NCI-H187 (cell line): ENCODE data around the gene BLOC1S3.

Source experiments
- DNase-seq, 2 experiments: peaks; one replicate each; lab custom pipeline; 2025; lab: John Stamatoyannopoulos, UW

The BLOC1S3 gene, protein sequence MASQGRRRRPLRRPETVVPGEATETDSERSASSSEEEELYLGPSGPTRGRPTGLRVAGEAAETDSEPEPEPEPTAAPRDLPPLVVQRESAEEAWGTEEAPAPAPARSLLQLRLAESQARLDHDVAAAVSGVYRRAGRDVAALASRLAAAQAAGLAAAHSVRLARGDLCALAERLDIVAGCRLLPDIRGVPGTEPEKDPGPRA

DNA sequence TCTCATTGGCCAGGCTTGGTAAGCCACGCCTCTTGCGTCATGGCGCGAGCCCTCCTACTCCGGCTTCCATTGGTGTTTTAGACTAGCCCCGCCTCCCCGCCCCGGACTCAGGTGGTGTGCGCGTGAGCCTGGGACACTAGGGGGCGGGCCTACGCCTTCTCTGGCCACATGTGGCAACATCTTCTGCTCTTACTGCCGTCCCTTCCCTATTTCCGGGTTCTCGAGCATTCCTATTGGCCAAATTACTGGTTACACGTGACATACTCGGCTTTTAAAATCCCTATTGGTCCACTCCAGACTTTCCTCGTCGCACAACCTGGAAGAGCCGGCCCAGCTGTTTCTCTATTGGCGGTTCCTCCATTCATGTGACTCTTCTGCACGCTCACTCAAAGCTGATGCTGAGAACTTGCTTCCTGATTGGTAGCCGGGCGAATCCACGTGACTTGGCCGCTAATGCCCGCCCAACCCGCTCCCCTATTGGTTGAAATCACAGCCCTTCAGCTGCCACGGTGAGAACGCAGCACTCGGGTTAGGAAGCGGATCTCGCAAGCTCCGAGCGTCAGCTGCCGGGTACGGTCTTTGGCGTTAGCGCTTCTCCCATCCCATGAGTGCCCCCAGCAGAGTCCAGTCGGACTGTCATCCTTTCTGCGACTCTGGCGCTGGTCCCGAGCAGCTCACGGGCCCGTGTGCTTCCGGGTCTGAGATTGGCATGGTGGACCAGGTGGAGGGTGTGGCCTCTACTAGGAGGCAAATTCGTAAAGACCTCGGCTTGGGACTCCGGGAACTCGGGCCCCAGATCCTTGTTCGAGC, at the start of gene BLOC1S3:
BLOC1S3 (plus strand) TSS at position 523 of the 810 bp plus-strand sequence. CDS start 513 bp downstream, outside the sequence.
- DNase-seq, result peak; percentile 99 to 100

DNA sequence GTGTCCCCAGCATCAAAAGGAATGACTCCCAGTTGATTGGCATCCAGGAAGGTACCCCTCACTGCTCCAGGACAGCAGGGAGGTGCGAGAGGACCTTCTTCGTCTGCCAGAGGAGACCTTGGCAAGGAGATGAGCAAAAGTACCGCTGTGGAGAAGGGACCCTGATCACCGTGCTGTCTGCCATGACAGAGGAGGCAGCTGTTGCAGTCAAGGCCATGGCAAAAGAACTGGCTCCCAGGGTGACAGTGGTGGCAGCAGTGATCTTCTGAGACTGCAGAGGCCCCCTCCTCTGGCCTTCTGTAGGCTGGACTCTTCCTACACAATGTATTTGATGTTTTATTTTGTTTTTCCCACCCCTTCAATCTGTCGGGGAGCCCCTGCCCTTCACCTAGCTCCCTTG, 49.8 kb upstream of the BLOC1S3 start:
- DNase-seq, result no peak

DNA sequence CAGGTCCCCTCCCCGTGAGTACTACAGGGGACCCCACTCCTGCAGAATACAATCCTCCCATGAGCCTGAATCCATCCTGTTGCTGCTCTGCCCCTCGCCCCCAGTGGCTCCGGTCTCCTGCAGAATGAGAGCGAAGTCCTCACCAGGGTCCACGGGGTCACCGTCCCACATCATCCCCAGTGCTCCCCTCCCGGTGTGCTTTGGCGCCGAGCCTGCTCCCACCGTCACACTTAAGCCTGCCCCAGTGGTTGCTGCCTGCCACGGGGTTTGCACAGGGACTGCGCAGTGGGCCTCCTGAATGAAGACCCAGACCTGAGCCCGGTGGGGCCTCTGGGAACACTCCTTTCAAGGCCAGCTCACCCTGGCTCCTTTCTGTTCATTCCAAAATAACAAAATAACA, 48.3 kb upstream of the BLOC1S3 start:
- DNase-seq, result no peak

DNA sequence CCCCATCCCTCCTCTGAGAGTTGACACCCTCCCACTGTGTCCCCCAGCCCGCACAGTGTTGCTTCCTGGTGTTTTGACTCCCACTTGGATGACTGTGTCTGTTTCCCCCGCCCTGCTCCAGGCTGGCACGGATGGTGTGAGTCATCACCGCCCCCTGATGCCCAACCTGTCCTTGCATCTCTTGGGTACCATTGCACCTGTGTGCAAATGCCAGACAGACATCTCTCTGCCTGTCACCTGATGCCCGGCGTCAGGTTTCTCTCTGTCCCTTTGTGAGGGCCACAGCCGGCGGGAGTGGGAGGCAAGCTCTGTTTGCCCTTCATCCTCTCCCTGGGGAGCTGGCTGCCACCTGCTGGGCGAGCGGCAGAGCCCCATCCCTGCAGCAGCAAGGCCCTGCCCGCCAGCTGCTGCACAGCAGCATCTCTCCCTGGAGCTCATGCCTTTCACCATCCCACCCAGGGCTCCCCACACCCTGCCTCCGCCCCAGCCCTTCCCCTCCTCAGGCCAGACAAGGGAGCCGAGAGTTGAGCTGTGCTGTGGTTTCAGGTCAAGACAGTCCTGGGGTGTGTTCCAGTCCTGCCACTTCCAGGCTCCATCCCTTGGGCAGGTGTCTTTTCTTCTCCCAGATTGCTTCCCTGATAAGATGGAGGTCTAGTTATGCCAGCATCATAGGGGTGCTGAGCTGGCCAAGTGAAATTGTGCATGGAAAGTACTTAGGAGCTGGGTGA, 47.5 kb upstream of the BLOC1S3 start:
- peak; percentile 80 to 96 for DNase-seq

DNA sequence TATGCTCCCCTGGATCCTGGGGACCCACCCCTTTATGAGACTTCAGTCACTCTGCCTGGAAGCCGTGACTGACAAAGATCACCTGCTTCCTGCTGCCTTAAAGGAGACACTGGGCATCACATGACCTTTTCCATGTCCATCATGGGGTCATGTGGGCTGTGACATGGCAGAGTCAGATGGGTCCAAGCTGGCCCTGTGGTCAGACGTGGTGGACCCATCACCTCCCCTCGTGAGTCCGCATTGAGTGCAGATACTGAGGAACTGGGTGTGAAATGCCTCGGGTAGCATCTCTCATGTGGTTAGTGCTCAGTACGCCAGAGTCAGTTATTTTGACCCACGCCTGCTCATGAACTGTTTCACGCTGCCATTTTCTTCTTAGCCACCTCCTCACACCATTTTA, 44.9 kb upstream of the BLOC1S3 start:
- DNase-seq, result no peak

DNA sequence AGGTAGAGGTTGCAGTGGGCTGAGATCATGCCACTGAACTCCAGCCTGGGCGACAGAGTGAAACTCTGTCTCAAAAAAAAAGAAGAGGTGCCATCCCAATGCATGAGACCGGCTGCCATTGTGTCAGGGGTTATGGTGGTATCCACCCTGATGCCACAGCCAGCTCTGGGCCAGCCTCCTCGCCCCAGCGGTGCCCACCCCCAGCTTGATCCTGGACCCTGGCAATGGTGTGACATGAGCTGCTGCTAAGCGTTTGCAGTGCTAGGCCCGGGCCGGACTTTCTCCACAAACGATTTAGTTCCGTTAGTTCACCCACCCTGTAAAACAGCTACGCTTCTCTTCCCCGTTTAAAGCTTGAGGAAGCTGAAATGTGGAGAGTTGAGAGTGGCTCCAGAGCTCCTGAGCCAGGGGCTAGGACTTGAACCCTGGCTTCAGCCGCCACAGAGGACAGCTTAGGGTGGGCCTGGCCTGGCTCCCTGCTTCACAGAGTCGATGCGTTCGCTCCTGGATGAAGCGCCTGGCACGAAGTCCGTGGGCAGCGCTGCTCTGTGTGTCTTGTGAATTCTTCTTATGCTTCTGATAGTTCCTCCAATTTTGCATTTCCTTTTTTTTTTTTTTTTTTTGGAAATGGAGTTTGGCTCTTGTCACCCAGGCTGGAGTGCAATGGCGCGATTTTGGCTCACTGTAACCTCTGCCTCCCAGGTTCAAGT, 43.3 kb upstream of the BLOC1S3 start:
- no peak for DNase-seq

DNA sequence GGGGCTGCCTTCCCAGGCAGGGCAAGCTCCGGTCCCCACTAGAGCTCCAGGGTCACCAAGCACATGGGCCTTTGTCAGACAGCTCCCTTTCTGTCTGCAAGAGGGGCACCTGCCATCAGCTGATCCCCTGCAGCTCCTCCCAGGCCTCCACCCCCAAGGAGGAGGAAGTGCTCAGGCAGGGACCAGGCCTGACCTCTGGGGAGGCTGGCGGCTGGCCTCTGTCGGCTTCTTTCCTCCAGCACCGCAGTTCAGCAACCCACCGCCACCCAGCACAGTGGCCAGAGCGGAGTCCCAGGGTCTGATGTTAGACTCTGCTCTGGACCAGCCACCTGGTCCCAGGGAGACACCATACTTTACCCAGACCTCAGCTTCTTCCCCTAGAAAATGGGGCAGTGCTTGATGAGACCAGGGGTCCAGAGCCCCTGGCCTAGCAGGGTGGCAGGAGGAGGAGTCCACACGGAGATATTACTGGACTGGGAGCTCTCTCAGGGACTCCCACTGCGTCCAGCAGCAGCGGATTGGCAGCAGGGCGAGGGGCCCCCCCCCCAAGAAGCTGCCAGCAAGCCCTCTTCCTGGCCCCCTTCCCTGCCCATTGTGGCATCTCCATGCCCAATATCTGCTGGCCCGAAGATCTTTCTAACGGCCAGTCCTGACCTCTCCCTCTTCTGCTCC, 41.9 kb upstream of the BLOC1S3 start:
- no peak for DNase-seq

DNA sequence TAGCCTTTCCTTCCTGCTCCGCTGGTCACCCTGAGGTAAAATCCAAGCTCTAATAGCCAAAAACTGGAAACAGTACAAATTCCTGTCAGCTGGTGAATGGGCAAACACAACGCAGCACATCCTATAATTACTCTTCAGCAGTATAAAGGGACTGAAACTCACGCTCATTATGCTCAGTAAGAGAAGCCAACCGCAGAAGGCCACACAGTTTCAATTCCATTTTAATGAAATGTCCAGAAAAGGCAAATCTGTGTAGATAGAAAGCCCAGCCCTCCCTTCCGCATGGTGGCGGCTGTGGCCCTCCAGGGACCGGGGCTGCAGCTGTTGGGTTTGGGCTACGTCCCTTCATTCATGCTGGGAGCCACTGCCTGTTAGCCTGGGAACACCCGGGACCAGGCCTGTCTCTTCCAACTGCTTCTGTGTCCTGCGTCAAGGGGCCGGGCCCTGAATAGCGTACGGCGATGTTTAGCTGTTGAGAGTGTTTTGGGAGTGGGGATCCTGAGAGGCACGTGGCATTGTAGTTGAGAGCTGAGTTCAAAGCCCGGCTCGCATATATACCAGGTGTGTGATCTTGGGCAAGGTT, 41.3 kb upstream of the BLOC1S3 start:
- DNase-seq, result no peak

DNA sequence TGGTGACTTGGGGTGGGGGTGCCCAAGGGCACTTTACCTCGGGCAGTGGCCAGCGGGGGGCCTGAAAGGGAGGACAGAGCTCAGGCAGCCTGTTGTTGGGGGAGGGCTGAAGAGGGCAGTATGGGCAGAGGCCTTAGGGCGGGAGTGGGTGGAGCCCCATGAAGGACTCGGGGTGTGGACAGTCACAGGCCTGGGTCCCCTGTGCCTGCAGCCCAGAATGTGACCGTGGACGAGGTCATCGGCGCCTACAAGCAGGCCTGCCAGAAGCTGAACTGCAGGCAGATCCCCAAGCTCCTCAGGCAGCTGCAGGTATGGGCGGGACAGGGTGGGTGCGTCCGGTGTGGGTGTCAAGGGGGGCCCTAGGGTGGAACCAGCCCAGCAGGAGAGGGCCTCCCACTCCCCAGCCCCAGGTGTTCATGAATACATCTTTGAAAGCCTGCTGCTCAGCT, 40.3 kb upstream of the BLOC1S3 start:
- no peak for DNase-seq

DNA sequence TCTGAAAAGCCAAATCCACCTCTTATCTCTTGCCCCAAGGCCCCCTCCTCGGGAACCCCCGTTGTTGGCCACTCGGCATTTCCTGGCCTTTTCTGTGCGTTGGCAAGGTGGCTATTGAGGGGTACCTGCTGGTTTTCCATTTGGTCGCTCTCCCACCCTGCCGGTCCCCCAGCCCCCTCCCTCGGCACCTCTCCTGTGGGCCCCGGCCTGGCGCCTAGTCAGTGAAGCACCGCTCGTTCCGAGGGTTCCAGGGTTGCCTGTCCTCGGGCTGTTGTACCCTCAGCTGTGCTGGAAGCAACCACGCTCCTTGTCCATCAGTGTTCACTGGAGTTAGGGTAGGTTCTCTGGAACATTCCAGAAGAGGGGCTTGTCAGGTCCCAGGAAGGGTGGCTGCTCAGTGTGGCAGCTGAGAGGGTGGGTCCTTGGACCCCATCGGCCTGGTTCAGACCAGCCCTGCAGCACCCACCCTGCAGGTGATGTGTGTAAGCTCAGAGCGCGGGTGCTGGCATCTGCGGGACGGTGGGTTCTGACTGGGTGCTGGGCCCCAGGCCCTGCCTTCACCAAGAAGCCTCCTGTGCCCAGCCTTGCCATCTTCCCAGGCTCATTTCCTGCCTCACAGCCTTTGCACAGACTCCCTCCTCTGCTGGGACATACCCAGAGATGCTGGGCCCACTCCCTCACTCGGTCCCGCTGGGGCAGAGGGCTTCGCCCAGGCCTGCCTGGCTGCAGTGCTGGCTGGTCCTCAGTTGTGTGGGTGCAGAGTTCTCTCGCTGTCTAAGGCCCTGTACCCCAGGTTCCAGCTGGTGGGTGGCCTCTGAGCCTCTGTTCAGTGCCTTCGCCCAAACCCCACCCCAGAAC, 39.1 kb upstream of the BLOC1S3 start:
- no peak for DNase-seq

DNA sequence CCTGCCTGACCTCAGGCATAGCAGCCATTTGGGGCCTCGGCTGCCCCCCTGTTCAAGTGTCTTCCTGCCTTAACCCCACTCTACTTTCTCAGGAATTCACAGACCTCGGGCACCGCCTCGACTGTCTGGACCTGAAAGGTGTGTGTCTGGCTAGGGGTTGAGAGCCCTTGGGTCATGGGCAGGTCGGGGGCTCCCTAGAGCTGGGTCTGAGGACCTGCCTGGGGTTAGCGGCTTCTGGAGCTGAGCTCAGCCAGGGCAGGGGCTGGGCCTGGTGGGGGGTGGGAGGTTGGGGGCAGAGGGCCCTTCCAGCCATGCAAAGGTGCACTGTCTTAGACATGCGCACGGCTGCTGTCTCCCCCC, 38.5 kb upstream of the BLOC1S3 start:
- DNase-seq, result no peak

DNA sequence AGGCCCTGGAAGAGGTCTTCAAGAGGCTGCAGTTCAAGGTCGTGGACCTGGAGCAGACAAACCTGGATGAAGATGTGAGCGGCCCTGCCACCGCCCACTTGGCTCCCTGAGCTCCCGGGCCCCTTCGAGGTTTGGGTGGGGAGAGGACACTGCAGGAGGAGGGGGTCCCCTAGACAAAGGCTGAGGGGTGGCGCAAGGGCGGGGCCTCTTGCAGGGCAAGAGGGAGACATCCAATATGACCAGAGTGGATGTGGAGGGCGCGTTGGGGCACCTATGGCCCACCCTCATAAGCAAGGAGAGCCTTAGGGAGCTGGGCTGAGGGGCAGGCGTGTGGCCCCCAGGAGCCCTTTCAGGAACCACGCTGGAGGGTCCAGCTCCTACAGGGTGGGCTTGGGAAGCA, 38.1 kb upstream of the BLOC1S3 start:
- DNase-seq, result no peak

DNA sequence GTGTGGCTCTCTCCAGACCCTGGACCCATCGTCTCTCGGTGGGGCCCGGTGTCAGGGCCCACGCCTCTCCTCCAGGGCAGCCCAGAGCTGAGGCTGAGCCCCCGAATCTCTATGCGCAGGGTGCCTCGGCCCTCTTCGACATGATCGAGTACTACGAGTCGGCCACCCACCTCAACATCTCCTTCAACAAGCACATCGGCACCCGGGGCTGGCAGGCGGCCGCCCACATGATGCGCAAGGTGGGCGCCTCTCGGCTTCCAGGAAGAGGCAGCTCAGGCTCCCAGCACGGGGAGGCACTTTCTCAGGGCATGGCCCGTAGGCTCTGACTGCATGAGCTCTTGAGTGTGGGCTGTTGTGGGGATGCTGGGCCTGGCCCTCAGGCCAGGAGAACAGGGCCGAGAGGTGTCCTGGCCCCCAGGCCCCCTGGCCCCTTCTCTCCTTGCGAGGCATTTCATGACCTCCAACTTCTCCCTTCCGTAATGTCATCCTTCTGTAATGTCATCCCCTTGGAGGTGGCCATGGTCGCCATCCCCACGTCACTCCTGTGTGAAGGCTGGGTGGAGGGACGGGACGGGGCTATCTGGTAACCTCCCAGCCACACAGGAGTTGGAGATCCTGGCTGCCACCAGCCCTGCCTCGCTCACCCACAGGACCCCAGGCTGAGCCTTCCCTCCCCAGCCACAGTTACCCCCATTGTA, 37.2 kb upstream of the BLOC1S3 start:
- no peak for DNase-seq

DNA sequence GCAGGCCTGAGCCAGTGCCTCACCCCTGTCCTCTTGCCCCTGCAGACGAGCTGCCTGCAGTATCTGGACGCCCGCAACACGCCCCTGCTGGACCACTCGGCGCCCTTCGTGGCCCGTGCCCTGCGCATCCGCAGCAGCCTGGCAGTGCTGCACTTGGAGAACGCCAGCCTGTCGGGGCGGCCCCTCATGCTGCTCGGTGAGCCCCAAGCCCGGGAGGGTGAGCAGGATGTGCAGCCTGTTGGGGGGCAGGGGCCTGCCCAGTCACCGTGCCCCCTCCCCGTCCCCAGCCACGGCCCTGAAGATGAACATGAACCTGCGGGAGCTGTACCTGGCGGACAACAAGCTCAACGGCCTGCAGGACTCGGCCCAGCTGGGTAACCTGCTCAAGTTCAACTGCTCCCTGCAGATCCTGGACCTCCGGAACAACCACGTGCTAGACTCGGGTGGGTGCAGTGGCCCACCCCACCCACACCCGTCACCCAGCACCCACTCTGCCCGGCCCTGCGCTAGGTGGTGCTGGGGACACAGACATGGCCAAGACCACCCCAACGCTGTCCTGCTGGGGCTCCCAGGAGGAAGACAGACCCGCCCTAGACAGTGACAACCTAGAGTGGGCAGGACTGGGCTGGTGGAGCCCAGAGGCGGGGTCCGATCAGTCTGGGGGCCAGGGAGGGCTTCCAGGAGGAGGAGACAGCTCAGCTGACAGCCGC, 36.4 kb upstream of the BLOC1S3 start:
- no peak for DNase-seq

DNA sequence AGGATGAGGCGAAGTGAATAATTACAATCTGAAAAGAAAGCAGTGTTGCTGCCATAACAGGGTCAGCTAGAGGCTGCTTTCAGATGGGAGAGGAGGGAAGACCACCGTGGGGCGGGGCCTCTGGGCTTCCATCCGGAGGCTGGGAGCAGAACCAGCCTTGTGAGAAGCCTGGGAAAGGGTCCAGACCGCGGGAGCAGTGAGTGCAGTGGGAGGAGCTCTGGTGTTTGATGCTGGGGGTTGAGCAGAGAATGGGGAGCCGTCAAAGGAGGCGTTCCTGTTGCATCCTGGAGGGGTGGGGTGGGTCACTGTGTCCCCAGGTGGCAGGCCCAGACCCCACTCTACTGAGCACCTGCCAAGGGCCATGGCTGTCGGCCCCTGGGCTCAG, 35.9 kb upstream of the BLOC1S3 start:
- no peak for DNase-seq

DNA sequence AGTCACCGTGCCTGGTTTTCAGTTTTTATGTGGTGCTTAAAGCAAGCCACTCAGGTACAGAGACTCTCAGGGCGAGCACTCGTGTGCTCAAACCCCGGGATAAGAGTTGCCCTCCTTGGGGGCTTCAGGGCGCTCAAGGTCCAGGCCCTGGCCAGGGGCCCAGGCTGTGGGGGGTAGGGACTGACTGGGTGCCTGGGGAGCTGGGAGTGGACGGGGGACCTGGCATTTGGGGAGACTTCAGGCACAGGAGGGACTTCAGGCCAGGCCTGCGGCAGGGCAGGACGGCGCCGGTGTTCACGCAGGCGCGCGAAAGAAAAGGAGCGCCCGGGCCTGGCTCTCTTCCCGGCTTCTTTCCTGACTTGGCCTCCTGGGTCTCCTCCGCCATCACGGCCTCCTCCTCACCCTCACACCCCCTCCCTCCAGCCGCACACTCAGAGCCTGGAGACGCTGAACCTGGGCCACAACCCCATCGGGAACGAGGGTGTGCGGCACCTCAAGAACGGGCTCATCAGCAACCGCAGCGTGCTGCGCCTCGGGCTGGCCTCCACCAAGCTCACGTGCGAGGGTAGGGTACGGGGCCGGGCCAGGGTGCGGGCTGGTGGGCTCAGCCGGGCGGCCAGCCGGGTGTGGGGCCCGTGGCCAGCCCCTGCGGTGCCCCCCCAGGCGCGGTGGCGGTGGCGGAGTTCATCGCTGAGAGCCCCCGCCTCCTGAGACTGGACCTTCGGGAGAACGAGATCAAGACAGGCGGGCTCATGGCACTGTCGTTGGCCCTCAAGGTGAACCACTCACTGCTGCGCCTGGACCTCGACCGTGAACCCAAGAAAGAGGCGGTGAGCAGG, 33.9 kb upstream of the BLOC1S3 start:
- no peak for DNase-seq

DNA sequence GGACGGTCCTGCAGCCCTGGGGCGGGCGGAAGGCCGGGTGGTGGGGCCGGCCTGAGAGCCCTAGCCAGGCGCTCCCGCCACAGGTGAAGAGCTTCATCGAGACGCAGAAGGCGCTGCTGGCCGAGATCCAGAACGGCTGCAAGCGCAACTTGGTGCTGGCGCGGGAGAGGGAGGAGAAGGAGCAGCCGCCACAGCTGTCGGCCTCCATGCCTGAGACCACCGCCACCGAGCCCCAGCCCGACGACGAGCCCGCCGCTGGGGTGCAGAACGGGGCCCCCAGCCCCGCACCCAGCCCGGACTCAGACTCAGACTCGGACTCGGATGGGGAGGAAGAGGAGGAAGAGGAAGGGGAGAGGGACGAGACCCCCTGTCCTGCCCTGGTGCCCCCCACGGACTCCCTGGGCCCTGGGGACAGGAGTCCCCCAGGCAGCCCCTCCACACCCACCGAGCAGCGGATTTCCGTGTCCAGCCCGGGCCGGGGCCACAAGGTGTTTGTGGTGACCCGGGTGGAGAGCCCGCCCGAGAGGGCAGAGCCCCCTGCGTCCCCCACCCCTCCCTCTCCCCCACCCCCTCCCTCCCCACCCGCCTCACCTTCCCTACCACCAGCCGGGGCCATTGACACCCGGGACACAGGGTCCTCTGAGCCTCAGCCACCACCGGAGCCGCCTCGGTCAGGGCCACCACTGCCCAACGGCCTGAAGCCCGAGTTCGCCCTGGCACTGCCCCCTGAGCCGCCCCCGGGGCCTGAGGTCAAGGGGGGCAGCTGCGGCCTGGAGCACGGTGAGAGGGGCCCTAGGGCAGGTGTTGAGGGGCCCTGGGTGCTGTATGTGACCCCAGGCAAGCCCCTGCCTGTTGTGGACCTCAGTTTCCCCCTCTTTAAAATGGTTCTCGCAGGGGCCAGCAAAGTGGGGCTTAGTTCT, 33.1 kb upstream of the BLOC1S3 start:
- no peak for DNase-seq
